Measurements from ENCODE around the gene SLC10A1.

- TF ChIP-seq SP2 (IDR thresholded peaks at IDR 0.05; ENCODE audit: low read length) (no peak), CTCF (IDR thresholded peaks at IDR 0.05; ENCODE audit: control extremely low read depth in 1 of 3, insufficient read depth in 1 of 3, low read depth in 1 of 3, low read length in 3 of 3) (no peak), JUND (IDR thresholded peaks at IDR 0.05; ENCODE audit: low read length) (no peak), POLR2AphosphoS5 (IDR thresholded peaks at IDR 0.05; ENCODE audit: low read depth, low read length) (no peak), NRF1 (IDR thresholded peaks at IDR 0.05; ENCODE audit: low read depth, low read length) (no peak)
Measured at GRCh38 chr14:69754487-69754886, 42.6 kb downstream of the SLC10A1 start.

Data from H1 (cell line).